K562 (cell line): ENCODE results near the gene SLCO2A1. TPM values are rescaled to one million over a fixed set of nuclear protein-coding genes. Genes with fewer than 3 reads are reported as not detected.

Source experiments
- ATAC-seq: fragments of 200-7000 bp; cut with Tn5 transposase; 3 replicates; pipeline ENCODE4 v1.9.1; 2020; ENCODE audit warnings: moderate library complexity
- BruUV-seq: library from RNA; stranded (reverse); fragments of 400-500 nt; replicated peaks from 2 replicates; lab custom pipeline; 2021; lab: Mats Ljungman, UMichigan
- CTCF ChIA-PET: fragments of 300-600 bp; formaldehyde crosslinking; extraction: SDS; loops from one replicate; lab custom pipeline; 2021; ENCODE audit warnings: low intra/inter-chr PET ratio; lab: Yijun Ruan, JAX
- POLR2A ChIA-PET: fragments of 300-600, 350-650 bp; sonication (Branson Sonifier 250); formaldehyde crosslinking; extraction: SDS; loops from one replicate; lab custom pipeline; 2021; ENCODE audit warnings: antibody characterized with exemption, inconsistent platforms; lab: Yijun Ruan, JAX
- DNase-seq, 4 experiments: peaks; one replicate each; pipeline versions ENCODE4 v3.0.0 to v3.0.0-alpha.2; 2011 to 2018; ENCODE audit warnings: low spot score in 3 of 4, mixed read lengths in 3 of 4; ENCODE audit errors: extremely low read depth in 1 of 4
- FAIRE-seq: peaks from 2 replicates; lab custom pipeline; 2011; peaks lifted over from hg19 to GRCh38; lab: Jason Lieb, UNC
- H2AFZ ChIP-seq: 2 replicates; pipeline ENCODE4 v1.6.0; 2011; ENCODE audit warnings: low read depth, low read length, control low read depth, inconsistent platforms
- H3K27ac ChIP-seq: fragments of 200-600 bp; 3 replicates; pipeline ENCODE4 v1.8.0; 2011; ENCODE audit warnings: low read depth, mild to moderate bottlenecking, control low read depth, inconsistent platforms, low read length, moderate library complexity, mixed read lengths; ENCODE audit errors: extremely low read depth
- H3K27me3 ChIP-seq, 2 experiments: fragments of 300-600 bp in 1 of 2; 2 replicates in 1 of 2; 3 replicates in 1 of 2; pipeline versions ENCODE4 v1.6.0 to v1.8.0; 2011; ENCODE audit warnings: inconsistent platforms in 2 of 2, low read length in 2 of 2, mild to moderate bottlenecking in 1 of 2, mixed read lengths in 1 of 2, moderate library complexity in 1 of 2; ENCODE audit not compliant: control insufficient read depth in 2 of 2, insufficient read depth in 2 of 2
- H3K36me3 ChIP-seq: fragments of 300-600 bp; 3 replicates; pipeline ENCODE4 v1.8.0; 2011; ENCODE audit warnings: mild to moderate bottlenecking, low read length, inconsistent platforms; ENCODE audit not compliant: control insufficient read depth, insufficient read depth
- H3K4me1 ChIP-seq, 2 experiments: fragments of 200-600 bp in 1 of 2; replicated peaks in 1 of 2; 2 replicates in 1 of 2; 3 replicates in 1 of 2; pipeline versions ENCODE4 v1.5.1 to v1.8.0; 2011; ENCODE audit warnings: inconsistent platforms in 2 of 2, low read length in 2 of 2, mild to moderate bottlenecking in 1 of 2, mixed read lengths in 1 of 2, moderate library complexity in 1 of 2; ENCODE audit not compliant: control insufficient read depth in 2 of 2, insufficient read depth in 2 of 2
- H3K4me2 ChIP-seq: 2 replicates; pipeline ENCODE4 v1.6.1; 2011; ENCODE audit warnings: low read length, control low read depth, inconsistent platforms, mixed read lengths; ENCODE audit not compliant: insufficient read depth
- H3K4me3 ChIP-seq: fragments of 200-600 bp; sonication (generic), shearing (Covaris generic); 2 replicates; pipeline ENCODE4 v1.5.1; 2016; ENCODE audit warnings: control low read depth, inconsistent platforms
- H3K79me2 ChIP-seq: fragments of 200-600 bp; 3 replicates; pipeline ENCODE4 v1.8.0; 2011; ENCODE audit warnings: low read length, inconsistent platforms; ENCODE audit not compliant: control insufficient read depth, insufficient read depth
- H3K9ac ChIP-seq, 2 experiments: 2 replicates each; pipeline versions ENCODE4 v1.6.0 to v1.6.1; 2011; ENCODE audit warnings: low read depth in 2 of 2, low read length in 2 of 2, control low read depth in 1 of 2, inconsistent platforms in 1 of 2, mild to moderate bottlenecking in 1 of 2, mixed read lengths in 1 of 2; ENCODE audit not compliant: insufficient read depth in 1 of 2
- H3K9me1 ChIP-seq: one replicate; pipeline ENCODE4 v1.6.0; 2011; ENCODE audit warnings: inconsistent platforms, mild to moderate bottlenecking, low read length, moderate library complexity; ENCODE audit not compliant: control insufficient read depth, insufficient read depth
- H3K9me3 ChIP-seq: replicated peaks from 2 replicates; pipeline ENCODE4 v1.5.1; 2011; ENCODE audit warnings: low read depth, low read length, inconsistent platforms; ENCODE audit not compliant: control insufficient read depth, insufficient read depth
- H4K20me1 ChIP-seq: replicated peaks from 2 replicates; pipeline ENCODE4 v1.6.1; 2011; ENCODE audit warnings: low read length, inconsistent platforms, mixed read lengths; ENCODE audit not compliant: control insufficient read depth, insufficient read depth
- CREB1 ChIP-seq, 2 experiments: sonication (generic) in 1 of 2; formaldehyde crosslinking in 1 of 2; IDR thresholded peaks; 2 replicates each; pipeline versions ENCODE4 v1.6.1 to v1.8.0; 2012 to 2022; ENCODE audit warnings: inconsistent platforms in 1 of 2, mild to moderate bottlenecking in 1 of 2, missing genetic modification reagents in 1 of 2, moderate library complexity in 1 of 2
- HCFC1 ChIP-seq: IDR thresholded peaks from 2 replicates; pipeline ENCODE4 v1.6.1; 2012; ENCODE audit warnings: low read depth, low read length, improper control_type of control experiment
- KLF13 ChIP-seq: fragments of 450-650 bp; IDR thresholded peaks from 2 replicates; pipeline ENCODE4 v1.6.1; 2016; ENCODE audit warnings: missing genetic modification characterization, low read depth, mild to moderate bottlenecking, missing compliant biosample characterization, moderate library complexity, borderline replicate concordance
- MED1 ChIP-seq: sonication (generic); formaldehyde crosslinking; IDR thresholded peaks from 2 replicates; pipeline ENCODE4 v1.8.1; 2023; ENCODE audit warnings: missing genetic modification reagents, borderline replicate concordance
- NFRKB ChIP-seq: fragments of 450-650 bp; IDR thresholded peaks from 2 replicates; pipeline ENCODE4 v1.6.1; 2016; ENCODE audit warnings: low read depth
- PPARD ChIP-seq: fragments of 250-450 bp; sonication (Bioruptor Pico); IDR thresholded peaks from 2 replicates; pipeline ENCODE4 v1.8.0; 2022; ENCODE audit warnings: inconsistent platforms, mild to moderate bottlenecking, moderate library complexity
- ZKSCAN3 ChIP-seq: fragments of 250-450 bp; sonication (Bioruptor Pico); IDR thresholded peaks from 2 replicates; pipeline ENCODE4 v1.4.0; 2020
- ZNF143 ChIP-seq: sonication (generic); formaldehyde crosslinking; IDR thresholded peaks from 2 replicates; pipeline ENCODE4 v1.9.0; 2022; ENCODE audit warnings: mild to moderate bottlenecking, missing genetic modification reagents
- ZSCAN32 ChIP-seq: fragments of 450-650 bp; formaldehyde crosslinking; IDR thresholded peaks from 2 replicates; pipeline ENCODE4 v1.4.0; 2020; ENCODE audit warnings: mild to moderate bottlenecking, moderate library complexity
- WGBS: fragments of 100-300 bp; shearing (Covaris generic); methylation state at CpG from one replicate; pipeline ENCODE4 v1.1.6; 2016; ENCODE audit warnings: low coverage, mixed read lengths; ENCODE audit not compliant: insufficient coverage; ENCODE audit errors: missing lambda C conversion rate; 5-methylcytosine and 5-hydroxymethylcytosine counted together
- in situ Hi-C: fragments of 300-500 bp; cut with MboI; formaldehyde crosslinking; loops from 4 replicates; pipeline ENCODE4 v1.15.0; 2018; ENCODE audit warnings: inconsistent platforms, mixed read lengths
- intact Hi-C: fragments of 100-400 bp; cut with micrococcal nuclease; formaldehyde crosslinking; loops from 2 replicates; pipeline ENCODE4 v1.14.2; 2022
- polyA plus RNA-seq, 8 experiments: library from polyadenylated mRNA; depleted of rRNA in 4 of 8; stranded (reverse) in 5 of 8; unstranded in 3 of 8; fragments of >200 nt; fragmentation: Nextera tagmentation in 2 of 8; fragmentation: Illumina TruSeq in 1 of 8; extraction: Ambion mirVana in 2 of 8; extraction: Trizol in 1 of 8; gene quantifications; 2 replicates each; pipeline versions ENCODE4 v1.2.1 to v1.2.3, GENCODE V29; 2011 to 2014; ENCODE audit warnings: inconsistent platforms in 1 of 8, missing spikeins in 1 of 8
- total RNA-seq, 7 experiments: library from RNA; depleted of rRNA in 6 of 7; stranded (reverse); fragments of >200 nt in 6 of 7; fragmentation: Illumina TruSeq in 2 of 7; extraction: Trizol in 2 of 7; gene quantifications; 2 replicates each; pipeline versions ENCODE4 v1.2.1 to v1.2.3, GENCODE V29; 2011 to 2021; ENCODE audit warnings: low replicate concordance in 1 of 7
- TF ChIP-seq, protein P1 (sequence below): fragments of 450-650 bp; IDR thresholded peaks from 2 replicates; pipeline ENCODE4 v1.6.1; 2016; ENCODE audit warnings: antibody characterized with exemption

Gene SLCO2A1
- total and polyA plus RNA-seq, 9 of the 15 experiments (the other 6 are each of a cell fraction or from before 2014, with no cell fraction given) = 0.16 to 1.0 TPM; not detected in 7

DNA sequence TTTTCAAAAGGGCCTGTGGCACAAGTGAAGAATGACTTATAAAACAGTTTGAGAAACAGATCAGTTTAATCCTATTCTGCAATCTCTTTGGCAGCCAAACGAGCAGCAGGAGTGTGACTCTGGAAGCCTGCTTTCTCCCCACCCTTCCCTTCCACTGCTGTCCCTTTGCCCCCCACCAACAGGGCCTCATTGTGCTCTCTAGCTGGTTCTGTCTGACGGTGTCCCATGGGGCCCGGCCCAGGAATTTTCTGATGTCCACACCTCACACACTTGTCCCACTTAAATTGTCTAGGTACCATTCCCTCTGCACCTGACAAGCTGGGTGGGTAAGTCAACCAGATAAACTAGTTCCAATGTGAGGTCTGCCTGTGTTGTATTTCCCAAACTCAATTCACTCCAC lies 16.4 kb downstream of the SLCO2A1 start:
- H3K4me1 ChIP-seq = no peaks in the 10 kb centered on the region
- H3K4me2 ChIP-seq = no peak overlapping the region
- WGBS = 0% methylated on average over 2 of the region's 3 CpGs
- no peaks in the 10 kb centered on the region for H3K79me2 ChIP-seq
- H3K9ac ChIP-seq = no peak overlapping the region
- no peaks in the 10 kb centered on the region for H3K9me1 ChIP-seq
- POLR2A ChIA-PET = interaction anchor here (0.5 kb wide), 1 partner anchor 84 kb away, joined by 3 read pairs; no protein-coding TSS in a partner anchor
- H3K27ac ChIP-seq = no peak overlapping the region
- in situ Hi-C loops = no loop called here
- H3K9me3 ChIP-seq = no peaks in the 10 kb centered on the region
- CTCF ChIA-PET = no interaction called here
- BruUV-seq = no TSS peak
- H3K4me3 ChIP-seq = no peak overlapping the region
- TF ChIP-seq ZKSCAN3 (CRISPR knock-in tag) (no peak), ZSCAN32 (CRISPR knock-in tag) (no peak), KLF13 (tag) (no peak), NFRKB (no peak), MED1 (CRISPR knock-in tag) (no peak), CREB1 (IDR thresholded peaks at IDR 0.05) (no peak), CREB1 (CRISPR knock-in tag; IDR thresholded peaks at IDR 0.05) (no peak), HCFC1 (no peak), PPARD (CRISPR knock-in tag) (no peak), ZNF143 (CRISPR knock-in tag) (no peak)
- TF ChIP-seq, protein P1, sequence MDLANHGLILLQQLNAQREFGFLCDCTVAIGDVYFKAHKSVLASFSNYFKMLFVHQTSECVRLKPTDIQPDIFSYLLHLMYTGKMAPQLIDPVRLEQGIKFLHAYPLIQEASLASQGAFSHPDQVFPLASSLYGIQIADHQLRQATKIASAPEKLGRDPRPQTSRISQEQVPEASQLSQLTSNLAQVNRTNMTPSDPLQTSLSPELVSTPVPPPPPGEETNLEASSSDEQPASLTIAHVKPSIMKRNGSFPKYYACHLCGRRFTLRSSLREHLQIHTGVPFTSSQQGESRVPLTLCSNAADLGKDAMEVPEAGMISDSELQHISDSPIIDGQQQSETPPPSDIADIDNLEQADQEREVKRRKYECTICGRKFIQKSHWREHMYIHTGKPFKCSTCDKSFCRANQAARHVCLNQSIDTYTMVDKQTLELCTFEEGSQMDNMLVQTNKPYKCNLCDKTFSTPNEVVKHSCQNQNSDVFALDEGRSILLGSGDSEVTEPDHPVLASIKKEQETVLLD = no peak
- FAIRE-seq (no peak), DNase-seq (no peak), ATAC-seq (no peak)
- no peak overlapping the region for H2AFZ ChIP-seq
- H3K27me3 ChIP-seq = peaks cover 0 to 21% of the 10 kb centered on the region in 2 experiments; a peak in 2 of 5 replicates
- no peaks in the 10 kb centered on the region for H4K20me1 ChIP-seq
- no peaks in the 10 kb centered on the region for H3K36me3 ChIP-seq
- intact Hi-C loops = no loop called here
